Measurements from ENCODE around the gene ENPP6.

The ENPP6 gene

GRCh38 chr4:184103527-184104264, 114.0 kb downstream of the ENPP6 start:
- DNase-seq: no peak

- DNase-seq: no peak
Measured at GRCh38 chr4:184102927-184103326, 114.7 kb downstream of the ENPP6 start.

GRCh38 chr4:184102488-184102887, 115.2 kb downstream of the ENPP6 start:
- no peak for DNase-seq

- no peak for DNase-seq
Measured at GRCh38 chr4:184101711-184102110, 116.0 kb downstream of the ENPP6 start.

- peak in 1 of 4 experiments; percentile 52 for DNase-seq
Measured at GRCh38 chr4:184100297-184100885, 117.3 kb downstream of the ENPP6 start.

GRCh38 chr4:184099535-184099966, 118.1 kb downstream of the ENPP6 start:
- DNase-seq: no peak

- DNase-seq: no peak
Measured at GRCh38 chr4:184099000-184099399, 118.7 kb downstream of the ENPP6 start.

- DNase-seq: no peak
Measured at GRCh38 chr4:184097815-184098214, 119.9 kb downstream of the ENPP6 start.

GRCh38 chr4:184097241-184097605, 120.5 kb downstream of the ENPP6 start:
- DNase-seq: peak; percentile 55 to 74 (median 63)

GRCh38 chr4:184096561-184097240, 121.0 kb downstream of the ENPP6 start:
- no peak for DNase-seq

GRCh38 chr4:184094532-184095159, 123.0 kb downstream of the ENPP6 start:
- DNase-seq: no peak

GRCh38 chr4:184091986-184092385, 125.7 kb downstream of the ENPP6 start:
- DNase-seq: no peak

GRCh38 chr4:184090571-184090970, 127.1 kb downstream of the ENPP6 start:
- no peak for DNase-seq

GRCh38 chr4:184080674-184081073, 137.0 kb downstream of the ENPP6 start:
- no peak for DNase-seq

GRCh38 chr4:184074677-184075388, 142.8 kb downstream of the ENPP6 start:
- DNase-seq: no peak

- DNase-seq: no peak
Measured at GRCh38 chr4:184067931-184068554, 149.6 kb downstream of the ENPP6 start.

- peak in 3 of 4 experiments; percentile 1 to 31 (median 23) for DNase-seq
Measured at GRCh38 chr4:184066584-184067300, 150.9 kb downstream of the ENPP6 start.

- DNase-seq: no peak
Measured at GRCh38 chr4:184064877-184065276, 152.8 kb downstream of the ENPP6 start.

- DNase-seq: no peak
Measured at GRCh38 chr4:184062769-184063168, 154.9 kb downstream of the ENPP6 start.

- DNase-seq: no peak
Measured at GRCh38 chr4:184061582-184061981, 156.1 kb downstream of the ENPP6 start.

GRCh38 chr4:184059099-184059498, 158.6 kb downstream of the ENPP6 start:
- no peak for DNase-seq
